Measurements from ENCODE around the gene UBE2H.

Gene UBE2H

DNA sequence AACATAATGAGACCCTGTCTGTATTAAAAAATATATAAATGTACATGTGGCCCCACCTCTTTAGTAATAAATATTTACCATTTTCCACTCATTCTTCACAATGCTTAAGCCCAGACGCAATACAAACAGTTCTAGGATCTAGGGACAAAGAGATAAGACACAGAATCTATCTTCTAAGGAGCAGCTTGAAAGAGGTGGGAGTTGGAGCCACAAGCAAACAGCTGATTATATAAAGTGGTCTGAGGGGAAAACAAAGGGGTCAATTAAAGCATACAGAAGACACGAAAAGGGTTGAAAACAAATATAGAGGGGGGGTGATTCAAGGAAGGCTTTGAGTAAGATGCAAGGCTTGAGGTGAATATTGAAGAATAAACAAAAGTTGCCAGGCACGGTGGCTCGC, 43.1 kb downstream of the UBE2H start:
- H3K4me2 ChIP-seq (ENCODE audit: insufficient read depth, low read length, poor library complexity, severe bottlenecking), result no peak overlapping the region
- no peak overlapping the region for H2BK120ac ChIP-seq (ENCODE audit: low read depth, low read length)
- H3K23ac ChIP-seq (ENCODE audit: low read depth, low read length, poor library complexity), result no peak overlapping the region
- no peak overlapping the region for H3K18ac ChIP-seq (ENCODE audit: low read length)
- H4K91ac ChIP-seq (ENCODE audit: low read depth, low read length, poor library complexity), result no peak overlapping the region
- no peak overlapping the region for H3K27ac ChIP-seq (replicated peaks; ENCODE audit: low read length)
- no peak overlapping the region for H3K4ac ChIP-seq (ENCODE audit: low read length)
- H3K9ac ChIP-seq (ENCODE audit: low read depth, low read length, poor library complexity), result no peak overlapping the region
- no peak overlapping the region for H2BK15ac ChIP-seq (ENCODE audit: low read length)
- H2BK12ac ChIP-seq (ENCODE audit: low read length), result no peak overlapping the region
- no peak overlapping the region for H4K8ac ChIP-seq (ENCODE audit: low read depth, low read length)
- H2AFZ ChIP-seq (ENCODE audit: low read length), result no peak overlapping the region
- DNase-seq (ENCODE audit: low spot score), result no peak
- H3K27me3 ChIP-seq (ENCODE audit: control insufficient read depth in 3 of 3, insufficient read depth in 3 of 3, low read depth in 1 of 3, low read length in 3 of 3), result no peaks in the 10 kb centered on the region
- peaks cover 6 to 11% of the 10 kb centered on the region in 2 donors for H3K4me1 ChIP-seq (ENCODE audit: control insufficient read depth in 2 of 2, insufficient read depth in 1 of 2, low read depth in 1 of 2, low read length in 2 of 2)
- H2AK5ac ChIP-seq (ENCODE audit: low read depth, low read length), result no peak overlapping the region
- H3K36me3 ChIP-seq (replicated peaks in 1 of 2; ENCODE audit: control insufficient read depth in 2 of 2, insufficient read depth in 2 of 2, low read length in 2 of 2), result peaks cover 2 to 27% of the 10 kb centered on the region in 2 donors
- no peak overlapping the region for H2BK5ac ChIP-seq (ENCODE audit: low read length)
- H3K4me3 ChIP-seq (ENCODE audit: low read length in 2 of 2), result no peak overlapping the region
- H3K79me1 ChIP-seq (ENCODE audit: low read depth, low read length), result peaks cover 4% of the 10 kb centered on the region
- no CpG with 5 or more reads among the region's 4 CpGs for WGBS, 2 donors (ENCODE audit: extremely low coverage in 2 of 2, insufficient read length in 2 of 2, insufficient replicate concordance in 1 of 2)
- no peaks in the 10 kb centered on the region for H3K9me3 ChIP-seq (replicated peaks in 1 of 2; ENCODE audit: control insufficient read depth in 2 of 2, insufficient read depth in 1 of 2, low read depth in 1 of 2, low read length in 2 of 2)
- no peak overlapping the region for H3K14ac ChIP-seq (ENCODE audit: low read length)

DNA sequence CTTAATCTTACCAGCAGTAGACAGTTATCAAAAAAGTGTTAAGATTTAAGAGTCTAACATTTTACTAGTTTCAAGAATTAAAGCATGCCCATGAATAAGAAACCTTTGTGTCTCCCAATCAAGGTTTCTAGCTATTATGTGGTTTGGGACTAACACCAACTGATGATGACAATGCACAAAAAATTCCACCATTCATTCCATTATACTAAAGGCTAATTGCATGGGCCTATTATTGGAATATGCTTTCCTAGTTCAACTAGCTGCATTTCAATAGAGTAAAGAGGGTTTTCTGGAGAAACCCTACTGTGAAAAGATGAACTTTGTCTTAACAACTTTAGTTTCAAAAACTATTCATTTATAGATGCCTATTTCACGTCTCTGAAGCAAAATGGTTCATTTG, 44.6 kb downstream of the UBE2H start:
- Histone ChIP-seq H4K8ac (ENCODE audit: low read depth, low read length) (no peak overlapping the region), H3K23ac (ENCODE audit: low read depth, low read length, poor library complexity) (no peak overlapping the region), H2AFZ (ENCODE audit: low read length) (no peak overlapping the region), H4K91ac (ENCODE audit: low read depth, low read length, poor library complexity) (no peak overlapping the region), H2BK12ac (ENCODE audit: low read length) (no peak overlapping the region), H3K4me2 (ENCODE audit: insufficient read depth, low read length, poor library complexity, severe bottlenecking) (no peak overlapping the region), H3K27ac (replicated peaks; ENCODE audit: low read length) (no peak overlapping the region), H3K4ac (ENCODE audit: low read length) (no peak overlapping the region), H3K18ac (ENCODE audit: low read length) (no peak overlapping the region), H3K4me1 (ENCODE audit: control insufficient read depth in 2 of 2, insufficient read depth in 1 of 2, low read depth in 1 of 2, low read length in 2 of 2) (peaks cover 6 to 11% of the 10 kb centered on the region in 2 donors), H2AK5ac (ENCODE audit: low read depth, low read length) (no peak overlapping the region), H2BK15ac (ENCODE audit: low read length) (no peak overlapping the region), H3K4me3 (ENCODE audit: low read length in 2 of 2) (no peak overlapping the region), H3K14ac (ENCODE audit: low read length) (no peak overlapping the region), H3K9ac (ENCODE audit: low read depth, low read length, poor library complexity) (no peak overlapping the region), H3K9me3 (replicated peaks in 1 of 2; ENCODE audit: control insufficient read depth in 2 of 2, insufficient read depth in 1 of 2, low read depth in 1 of 2, low read length in 2 of 2) (no peaks in the 10 kb centered on the region), H3K79me1 (ENCODE audit: low read depth, low read length) (peaks cover 4% of the 10 kb centered on the region), H2BK120ac (ENCODE audit: low read depth, low read length) (no peak overlapping the region), H3K36me3 (replicated peaks in 1 of 2; ENCODE audit: control insufficient read depth in 2 of 2, insufficient read depth in 2 of 2, low read length in 2 of 2) (peaks cover 2 to 26% of the 10 kb centered on the region in 2 donors), H3K27me3 (ENCODE audit: control insufficient read depth in 3 of 3, insufficient read depth in 3 of 3, low read depth in 1 of 3, low read length in 3 of 3) (no peaks in the 10 kb centered on the region), H2BK5ac (ENCODE audit: low read length) (no peak overlapping the region)
- no CpG with 5 or more reads among the region's 1 CpG for WGBS, 2 donors (ENCODE audit: extremely low coverage in 2 of 2, insufficient read length in 2 of 2, insufficient replicate concordance in 1 of 2)
- DNase-seq (ENCODE audit: low spot score), result no peak

DNA sequence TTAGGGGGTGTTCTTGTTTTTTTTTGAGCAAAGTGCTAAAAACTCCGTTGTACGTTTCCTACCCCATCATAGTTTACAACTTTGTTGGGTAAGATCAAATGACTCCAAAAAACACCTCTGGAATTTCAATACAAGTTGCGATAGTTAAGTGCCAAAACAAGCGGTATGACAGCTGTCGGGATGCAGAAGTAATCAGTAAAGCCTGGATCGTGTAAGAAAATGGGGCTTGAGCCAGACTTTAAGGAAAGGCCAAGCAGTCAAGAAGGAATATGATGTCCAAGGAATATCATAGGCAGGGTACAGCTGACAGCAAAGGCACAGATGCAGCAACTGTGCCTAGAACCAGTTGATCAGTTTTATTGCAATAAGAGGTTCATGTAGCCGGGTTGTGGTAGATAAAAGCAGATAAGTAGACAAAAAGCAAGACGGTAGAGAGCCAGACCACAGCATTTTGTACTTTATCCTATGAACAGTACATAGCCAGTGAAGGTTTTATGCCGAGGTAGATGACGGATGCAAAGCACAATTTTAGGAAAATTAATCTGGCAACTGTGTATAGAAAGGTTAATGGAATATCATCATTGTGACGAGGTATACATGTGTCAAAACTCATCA, 45.5 kb downstream of the UBE2H start:
- Histone ChIP-seq H2AK5ac (ENCODE audit: low read depth, low read length) (no peak overlapping the region), H3K4me3 (ENCODE audit: low read length in 2 of 2) (no peak overlapping the region), H3K4ac (ENCODE audit: low read length) (no peak overlapping the region), H3K23ac (ENCODE audit: low read depth, low read length, poor library complexity) (no peak overlapping the region), H3K36me3 (replicated peaks in 1 of 2; ENCODE audit: control insufficient read depth in 2 of 2, insufficient read depth in 2 of 2, low read length in 2 of 2) (peaks cover 2 to 28% of the 10 kb centered on the region in 2 donors), H2AFZ (ENCODE audit: low read length) (no peak overlapping the region), H3K18ac (ENCODE audit: low read length) (no peak overlapping the region), H3K27me3 (ENCODE audit: control insufficient read depth in 3 of 3, insufficient read depth in 3 of 3, low read depth in 1 of 3, low read length in 3 of 3) (no peaks in the 10 kb centered on the region), H3K4me1 (ENCODE audit: control insufficient read depth in 2 of 2, insufficient read depth in 1 of 2, low read depth in 1 of 2, low read length in 2 of 2) (peaks cover 6 to 11% of the 10 kb centered on the region in 2 donors), H2BK12ac (ENCODE audit: low read length) (no peak overlapping the region), H3K79me1 (ENCODE audit: low read depth, low read length) (peaks cover 4% of the 10 kb centered on the region), H3K14ac (ENCODE audit: low read length) (no peak overlapping the region), H2BK120ac (ENCODE audit: low read depth, low read length) (no peak overlapping the region), H4K8ac (ENCODE audit: low read depth, low read length) (no peak overlapping the region), H3K4me2 (ENCODE audit: insufficient read depth, low read length, poor library complexity, severe bottlenecking) (no peak overlapping the region), H2BK15ac (ENCODE audit: low read length) (no peak overlapping the region), H2BK5ac (ENCODE audit: low read length) (no peak overlapping the region), H3K9ac (ENCODE audit: low read depth, low read length, poor library complexity) (no peak overlapping the region), H4K91ac (ENCODE audit: low read depth, low read length, poor library complexity) (no peak overlapping the region), H3K27ac (replicated peaks; ENCODE audit: low read length) (peak overlapping the region; percentile 16), H3K9me3 (replicated peaks in 1 of 2; ENCODE audit: control insufficient read depth in 2 of 2, insufficient read depth in 1 of 2, low read depth in 1 of 2, low read length in 2 of 2) (no peaks in the 10 kb centered on the region)
- no peak for DNase-seq (ENCODE audit: low spot score)
- WGBS, 2 donors (ENCODE audit: extremely low coverage in 2 of 2, insufficient read length in 2 of 2, insufficient replicate concordance in 1 of 2), result no CpG with 5 or more reads among the region's 11 CpGs

DNA sequence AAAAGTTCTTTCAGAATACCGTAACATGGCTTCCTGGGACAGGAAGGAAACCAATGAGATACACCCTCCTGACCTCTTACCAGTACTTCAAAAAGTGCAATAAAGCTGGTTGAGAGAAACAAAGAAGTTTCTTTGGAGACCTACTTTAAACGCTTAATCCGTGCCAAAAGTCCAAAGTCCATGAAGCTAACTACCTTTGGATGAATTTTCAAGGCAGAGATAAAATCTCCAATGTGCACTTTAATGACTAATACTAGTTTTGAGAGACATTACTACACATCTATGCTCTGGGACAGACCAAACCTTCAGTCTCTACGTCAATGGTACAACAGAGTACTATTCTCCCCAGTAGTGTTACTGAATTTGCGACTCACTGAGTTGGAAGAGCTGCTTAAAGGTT, 46.1 kb downstream of the UBE2H start:
- Histone ChIP-seq H3K4me1 (ENCODE audit: control insufficient read depth in 2 of 2, insufficient read depth in 1 of 2, low read depth in 1 of 2, low read length in 2 of 2) (peaks cover 6 to 11% of the 10 kb centered on the region in 2 donors), H2AFZ (ENCODE audit: low read length) (no peak overlapping the region), H3K23ac (ENCODE audit: low read depth, low read length, poor library complexity) (no peak overlapping the region), H3K27me3 (ENCODE audit: control insufficient read depth in 3 of 3, insufficient read depth in 3 of 3, low read depth in 1 of 3, low read length in 3 of 3) (no peaks in the 10 kb centered on the region), H4K8ac (ENCODE audit: low read depth, low read length) (no peak overlapping the region), H3K4me2 (ENCODE audit: insufficient read depth, low read length, poor library complexity, severe bottlenecking) (no peak overlapping the region), H2BK120ac (ENCODE audit: low read depth, low read length) (no peak overlapping the region), H3K79me1 (ENCODE audit: low read depth, low read length) (peaks cover 4% of the 10 kb centered on the region), H3K9me3 (replicated peaks in 1 of 2; ENCODE audit: control insufficient read depth in 2 of 2, insufficient read depth in 1 of 2, low read depth in 1 of 2, low read length in 2 of 2) (no peaks in the 10 kb centered on the region), H2BK12ac (ENCODE audit: low read length) (no peak overlapping the region), H2AK5ac (ENCODE audit: low read depth, low read length) (no peak overlapping the region), H4K91ac (ENCODE audit: low read depth, low read length, poor library complexity) (no peak overlapping the region), H3K27ac (replicated peaks; ENCODE audit: low read length) (no peak overlapping the region), H3K9ac (ENCODE audit: low read depth, low read length, poor library complexity) (no peak overlapping the region), H2BK5ac (ENCODE audit: low read length) (no peak overlapping the region), H3K18ac (ENCODE audit: low read length) (no peak overlapping the region), H3K36me3 (replicated peaks in 1 of 2; ENCODE audit: control insufficient read depth in 2 of 2, insufficient read depth in 2 of 2, low read length in 2 of 2) (peaks cover 2 to 23% of the 10 kb centered on the region in 2 donors), H3K4ac (ENCODE audit: low read length) (no peak overlapping the region), H2BK15ac (ENCODE audit: low read length) (no peak overlapping the region), H3K4me3 (ENCODE audit: low read length in 2 of 2) (no peak overlapping the region), H3K14ac (ENCODE audit: low read length) (no peak overlapping the region)
- WGBS, 2 donors (ENCODE audit: extremely low coverage in 2 of 2, insufficient read length in 2 of 2, insufficient replicate concordance in 1 of 2), result no CpG with 5 or more reads among the region's 5 CpGs
- no peak for DNase-seq (ENCODE audit: low spot score)

All from neuronal stem cell (in vitro differentiated cells).